Measurements from ENCODE around the gene GSE1. TPM values are rescaled to one million over a fixed set of nuclear protein-coding genes. Genes with fewer than 3 reads are reported as not detected.

GSE1 gene
- total and polyA plus RNA-seq, 2 experiments from 2014 or later, result 32.4 to 135 TPM

- peaks cover 13% of the 10 kb centered on the region for H3K27me3 Mint-ChIP-seq (ENCODE audit: insufficient read depth, low read depth, poor library complexity)
- peaks cover 40% of the 10 kb centered on the region for H3K79me2 ChIP-seq (replicated peaks; ENCODE audit: insufficient read depth)
- H3K36me3 Mint-ChIP-seq (ENCODE audit: low read depth), result no peaks in the 10 kb centered on the region
- DNase-seq (ENCODE audit: low spot score), result no peak
- peaks cover 45% of the 10 kb centered on the region for H3K4me1 ChIP-seq (ENCODE audit: insufficient read depth)
- H3K27ac Mint-ChIP-seq, result no peak overlapping the region
- peaks cover 6% of the 10 kb centered on the region; the same call in 1 of the 2 replicates for H3K9me2 ChIP-seq (ENCODE audit: insufficient read depth)
- no peak overlapping the region for H3K4me3 Mint-ChIP-seq
- TF ChIP-seq STAT1 (IDR thresholded peaks at IDR 0.05; ENCODE audit: unreplicated experiment) (no peak), REST (IDR thresholded peaks at IDR 0.05; ENCODE audit: unreplicated experiment) (no peak), EZH2 (IDR thresholded peaks at IDR 0.05; ENCODE audit: low read depth, unreplicated experiment) (no peak), ZNF331 (CRISPR knock-in tag; IDR thresholded peaks at IDR 0.05; ENCODE audit: low read depth) (no peak), ZNF462 (CRISPR knock-in tag; IDR thresholded peaks at IDR 0.05) (no peak), JUNB (IDR thresholded peaks at IDR 0.05; ENCODE audit: unreplicated experiment) (no peak), NANOG (IDR thresholded peaks at IDR 0.05; ENCODE audit: borderline replicate concordance) (no peak), CREB1 (CRISPR knock-in tag; IDR thresholded peaks at IDR 0.05; ENCODE audit: low read depth) (no peak), POLR2AphosphoS5 (IDR thresholded peaks at IDR 0.05; ENCODE audit: low read depth) (no peak), ETS1 (IDR thresholded peaks at IDR 0.05) (no peak), CTCF (conservative IDR thresholded peaks at IDR 0.05; ENCODE audit: low read depth in 2 of 2) (no peak), ZNF114 (CRISPR knock-in tag; IDR thresholded peaks at IDR 0.05) (no peak), EZH2phosphoT487 (IDR thresholded peaks at IDR 0.05; ENCODE audit: unreplicated experiment) (no peak)
- H4K20me1 ChIP-seq (replicated peaks; ENCODE audit: insufficient read depth), result no peaks in the 10 kb centered on the region
- no peaks in the 10 kb centered on the region for H3K9me3 Mint-ChIP-seq
- no peak overlapping the region for H3K27ac ChIP-seq (ENCODE audit: low read depth)
- peaks cover 17% of the 10 kb centered on the region; the same call in 1 of the 2 replicates for H3F3A ChIP-seq (replicated peaks; ENCODE audit: low read depth)
- ATAC-seq, result no peak
- H3K4me1 Mint-ChIP-seq, result peaks cover 51% of the 10 kb centered on the region
- H3K36me3 ChIP-seq (ENCODE audit: insufficient read depth), result no peaks in the 10 kb centered on the region
- no peak overlapping the region for H3K4me3 ChIP-seq
- H3K4me2 ChIP-seq, result no peak overlapping the region
- no peak overlapping the region for H2AFZ ChIP-seq
- no peaks in the 10 kb centered on the region for H3K27me3 ChIP-seq (ENCODE audit: insufficient read depth)
Observed at GRCh38 chr16:85590506-85590832, 22.7 kb upstream of the GSE1 start.
